KMS-11 (cell line): Measurements from ENCODE around the gene ANKRD44.

Experiments
- H2AFZ ChIP-seq: fragments of 200-600 bp; sonication (generic); 2 replicates; pipeline ENCODE4 v1.6.1; 2016; ENCODE audit warnings: antibody characterized with exemption, mixed run types, low read depth
- H3K27ac ChIP-seq: fragments of 200-600 bp; sonication (generic); 2 replicates; pipeline ENCODE4 v1.6.1; 2016; ENCODE audit warnings: mild to moderate bottlenecking, mixed run types
- H3K27me3 ChIP-seq: fragments of 200-600 bp; sonication (generic); 2 replicates; pipeline ENCODE4 v1.6.1; 2017; ENCODE audit warnings: mild to moderate bottlenecking, low read depth, mixed run types, moderate library complexity; ENCODE audit not compliant: insufficient read depth
- H3K36me3 ChIP-seq: fragments of 200-600 bp; sonication (generic); 2 replicates; pipeline ENCODE4 v1.6.1; 2017; ENCODE audit warnings: mild to moderate bottlenecking, mixed run types; ENCODE audit not compliant: insufficient read depth
- H3K4me1 ChIP-seq: fragments of 200-600 bp; sonication (generic); 2 replicates; pipeline ENCODE4 v1.6.1; 2016; ENCODE audit warnings: mild to moderate bottlenecking, low read depth, mixed run types; ENCODE audit not compliant: poor library complexity, severe bottlenecking
- H3K4me2 ChIP-seq: fragments of 200-600 bp; sonication (generic); 2 replicates; pipeline ENCODE4 v1.7.0; 2016; ENCODE audit warnings: mild to moderate bottlenecking, mixed run types
- H3K4me3 ChIP-seq: fragments of 200-600 bp; sonication (generic); IDR thresholded peaks from 2 replicates; pipeline ENCODE4 v1.6.1; 2017; ENCODE audit warnings: low read depth, low read length, mixed read lengths; ENCODE audit not compliant: insufficient read depth
- H3K79me2 ChIP-seq: fragments of 200-600 bp; sonication (generic); 2 replicates; pipeline ENCODE4 v1.6.1; 2016; ENCODE audit warnings: low read depth, mixed run types; ENCODE audit not compliant: insufficient read depth
- H3K9ac ChIP-seq: fragments of 200-600 bp; sonication (generic); 2 replicates; pipeline ENCODE4 v1.6.1; 2016; ENCODE audit warnings: mild to moderate bottlenecking, mixed run types
- H4K20me1 ChIP-seq: fragments of 200-600 bp; sonication (generic); 2 replicates; pipeline ENCODE4 v1.6.1; 2016; ENCODE audit warnings: mild to moderate bottlenecking, mixed run types; ENCODE audit not compliant: insufficient read depth
- CTCF ChIP-seq: fragments of 200-600 bp; sonication (generic); conservative IDR thresholded peaks from 2 replicates; pipeline ENCODE4 v1.6.1; 2017; ENCODE audit warnings: low read depth, mild to moderate bottlenecking, antibody characterized with exemption, low read length, moderate library complexity, mixed read lengths

Gene ANKRD44

GRCh38 chr2:197286805-197287595, 23.6 kb downstream of the ANKRD44 start:
- Histone ChIP-seq H3K27me3 (no peaks in the 10 kb centered on the region), H3K9ac (no peak overlapping the region), H3K4me1 (peaks cover 7% of the 10 kb centered on the region), H4K20me1 (no peaks in the 10 kb centered on the region), H3K79me2 (no peaks in the 10 kb centered on the region), H3K4me2 (no peak overlapping the region), H2AFZ (no peak overlapping the region), H3K27ac (no peak overlapping the region), H3K4me3 (no peak overlapping the region), H3K36me3 (no peaks in the 10 kb centered on the region)
- TF ChIP-seq CTCF, result no peak

- Histone ChIP-seq H3K27ac (no peak overlapping the region), H3K36me3 (no peaks in the 10 kb centered on the region), H3K9ac (no peak overlapping the region), H2AFZ (no peak overlapping the region), H3K4me1 (peaks cover 3% of the 10 kb centered on the region), H4K20me1 (no peaks in the 10 kb centered on the region), H3K4me3 (no peak overlapping the region), H3K79me2 (no peaks in the 10 kb centered on the region), H3K4me2 (no peak overlapping the region), H3K27me3 (no peaks in the 10 kb centered on the region)
- no peak for TF ChIP-seq CTCF
These were observed 25.2 kb downstream of the ANKRD44 start for GRCh38 chr2:197285361-197285760.

- H3K4me1 ChIP-seq, result no peaks in the 10 kb centered on the region
- H4K20me1 ChIP-seq, result no peaks in the 10 kb centered on the region
- H3K4me2 ChIP-seq, result no peak overlapping the region
- H3K27ac ChIP-seq, result no peak overlapping the region
- H3K27me3 ChIP-seq, result no peaks in the 10 kb centered on the region
- H3K36me3 ChIP-seq, result no peaks in the 10 kb centered on the region
- H3K9ac ChIP-seq, result no peak overlapping the region
- no peak overlapping the region for H3K4me3 ChIP-seq
- no peaks in the 10 kb centered on the region for H3K79me2 ChIP-seq
- no peak for TF ChIP-seq CTCF
- no peak overlapping the region for H2AFZ ChIP-seq
These were observed 25.6 kb downstream of the ANKRD44 start for GRCh38 chr2:197284956-197285355.

- TF ChIP-seq CTCF, result no peak
- Histone ChIP-seq H3K27ac (no peak overlapping the region), H3K36me3 (no peaks in the 10 kb centered on the region), H3K4me2 (no peak overlapping the region), H3K4me3 (no peak overlapping the region), H3K79me2 (no peaks in the 10 kb centered on the region), H3K9ac (no peak overlapping the region), H3K4me1 (peaks cover 5% of the 10 kb centered on the region), H4K20me1 (no peaks in the 10 kb centered on the region), H2AFZ (no peak overlapping the region), H3K27me3 (no peaks in the 10 kb centered on the region)
These were observed 29.2 kb downstream of the ANKRD44 start for GRCh38 chr2:197281421-197281820.
